ENCODE measurements around the gene UBE2D3. TPM values are rescaled to one million over a fixed set of nuclear protein-coding genes. Genes with fewer than 3 reads are reported as not detected.

UBE2D3 gene
- total and polyA plus RNA-seq, 8 donors = 241 to 313 (median 272) TPM

GRCh38 chr4:102832667-102833066, 5.3 kb upstream of the UBE2D3 start:
- no peak overlapping the region for H3K4me3 ChIP-seq
- intact Hi-C loops (cut with DNase I) = no loop called here
- DNase-seq = no peak
- H3K27ac ChIP-seq = no peak overlapping the region
- H3K27me3 ChIP-seq = no peaks in the 10 kb centered on the region
- TF ChIP-seq CTCF (IDR thresholded peaks at IDR 0.05) = no peak
- no peaks in the 10 kb centered on the region for H3K36me3 ChIP-seq
- peaks cover 9 to 17% of the 10 kb centered on the region in 2 donors for H3K4me1 ChIP-seq
- no peaks in the 10 kb centered on the region for H3K9me3 ChIP-seq
- ATAC-seq = no peak

- no peaks in the 10 kb centered on the region for H3K36me3 ChIP-seq
- H3K4me1 ChIP-seq = peaks cover 9 to 17% of the 10 kb centered on the region in 2 donors
- H3K27ac ChIP-seq = no peak overlapping the region
- TF ChIP-seq CTCF (IDR thresholded peaks at IDR 0.05) = no peak
- intact Hi-C loops (cut with DNase I) = no loop called here
- H3K9me3 ChIP-seq = no peaks in the 10 kb centered on the region
- H3K4me3 ChIP-seq = no peak overlapping the region
- no peaks in the 10 kb centered on the region for H3K27me3 ChIP-seq
- DNase-seq (no peak), ATAC-seq (no peak)
These were observed 4.8 kb upstream of the UBE2D3 start for GRCh38 chr4:102832105-102832504.

- TF ChIP-seq CTCF (IDR thresholded peaks at IDR 0.05) = no peak
- Histone ChIP-seq H3K9me3 (no peaks in the 10 kb centered on the region), H3K36me3 (no peaks in the 10 kb centered on the region), H3K4me1 (peaks cover 9 to 17% of the 10 kb centered on the region in 2 donors), H3K27ac (no peak overlapping the region), H3K27me3 (no peaks in the 10 kb centered on the region), H3K4me3 (no peak overlapping the region)
- intact Hi-C loops (cut with DNase I) = no loop called here
- ATAC-seq (no peak), DNase-seq (no peak)
These were observed 2.5 kb upstream of the UBE2D3 start for GRCh38 chr4:102829803-102830202.

GRCh38 chr4:102828497-102828808, 1.1 kb upstream of the UBE2D3 start:
- DNase-seq (no peak), ATAC-seq (no peak)
- peaks cover 0 to under 1% of the 10 kb centered on the region in 2 donors for H3K36me3 ChIP-seq
- H3K4me3 ChIP-seq = peak overlapping the region; percentile 76 to 93
- intact Hi-C loops (cut with DNase I) = no loop called here
- H3K9me3 ChIP-seq = no peaks in the 10 kb centered on the region
- peaks cover 14 to 30% of the 10 kb centered on the region in 2 donors for H3K4me1 ChIP-seq
- H3K27ac ChIP-seq = peak overlapping the region; percentile 100
- TF ChIP-seq CTCF (IDR thresholded peaks at IDR 0.05) = no peak
- no peaks in the 10 kb centered on the region for H3K27me3 ChIP-seq

GRCh38 chr4:102827674-102828496, 534 bp upstream of the UBE2D3 start:
- ATAC-seq (peak; percentile 78), DNase-seq (peak; percentile 96 to 100 (median 100))
- peak in 1 of 2 donors; percentile 9 for TF ChIP-seq CTCF (IDR thresholded peaks at IDR 0.05)
- peak overlapping the region; percentile 76 to 93 for H3K4me3 ChIP-seq
- no peaks in the 10 kb centered on the region for H3K9me3 ChIP-seq
- intact Hi-C loops (cut with DNase I) = no loop called here
- peaks cover 0 to 6% of the 10 kb centered on the region in 2 donors for H3K36me3 ChIP-seq
- H3K4me1 ChIP-seq = peaks cover 20 to 35% of the 10 kb centered on the region in 2 donors
- H3K27ac ChIP-seq = peak overlapping the region; percentile 100
- H3K27me3 ChIP-seq = no peaks in the 10 kb centered on the region
